HepG2 (cell line): ENCODE results near the gene CMTM1. TPM values are rescaled to one million over a fixed set of nuclear protein-coding genes. Genes with fewer than 3 reads are reported as not detected.

Experiments
- CREM ChIP-seq, 2 experiments: sonication (generic) in 1 of 2; formaldehyde crosslinking in 1 of 2; IDR thresholded peaks; 2 replicates each; pipeline versions ENCODE4 v1.4.0 to v1.6.1; 2016 to 2020; ENCODE audit warnings: antibody characterized with exemption in 1 of 2, mild to moderate bottlenecking in 1 of 2, missing genetic modification reagents in 1 of 2
- FOXA3 ChIP-seq: IDR thresholded peaks from 2 replicates; pipeline ENCODE4 v1.6.1; 2016; ENCODE audit warnings: missing genetic modification reagents, missing compliant biosample characterization
- FOXC1 ChIP-seq: sonication (generic); formaldehyde crosslinking; IDR thresholded peaks from 2 replicates; pipeline ENCODE4 v1.8.0; 2022; ENCODE audit warnings: mild to moderate bottlenecking, missing genetic modification reagents, borderline replicate concordance
- KDM3A ChIP-seq: IDR thresholded peaks from 2 replicates; pipeline ENCODE4 v1.6.1; 2018; ENCODE audit warnings: low read depth, missing compliant biosample characterization
- POGZ ChIP-seq: sonication (generic); formaldehyde crosslinking; IDR thresholded peaks from 2 replicates; pipeline ENCODE4 v1.4.0; 2020; ENCODE audit warnings: mild to moderate bottlenecking, missing genetic modification reagents
- POLR2AphosphoS5 ChIP-seq: IDR thresholded peaks from 2 replicates; pipeline ENCODE4 v1.6.1; 2012; ENCODE audit warnings: low read depth, low read length
- SNAPC2 ChIP-seq: sonication (generic); formaldehyde crosslinking; IDR thresholded peaks from 2 replicates; pipeline ENCODE4 v1.8.1; 2022; ENCODE audit warnings: mild to moderate bottlenecking, missing genetic modification reagents
- SOX13 ChIP-seq, 3 experiments: fragments of 450-650 bp in 1 of 3; sonication (generic) in 1 of 3; formaldehyde crosslinking in 1 of 3; IDR thresholded peaks in 2 of 3; conservative IDR thresholded peaks in 1 of 3; 2 replicates each; pipeline versions ENCODE4 v1.5.0 to v1.6.1; 2016 to 2020; ENCODE audit warnings: antibody characterized with exemption in 1 of 3, mild to moderate bottlenecking in 1 of 3, missing compliant biosample characterization in 1 of 3, missing genetic modification reagents in 1 of 3, moderate library complexity in 1 of 3
- SPEN ChIP-seq: sonication (generic); formaldehyde crosslinking; IDR thresholded peaks from 2 replicates; pipeline ENCODE4 v1.5.1; 2020; ENCODE audit warnings: low read depth, mild to moderate bottlenecking, missing genetic modification reagents
- SSRP1 ChIP-seq: IDR thresholded peaks from 2 replicates; pipeline ENCODE4 v1.6.1; 2016; ENCODE audit warnings: control low read depth
- SUZ12 ChIP-seq: fragments of 150-350 bp; IDR thresholded peaks from 2 replicates; pipeline ENCODE4 v1.6.1; 2014; ENCODE audit warnings: low read depth, low read length
- TBX2 ChIP-seq: sonication (generic); formaldehyde crosslinking; IDR thresholded peaks from 2 replicates; pipeline ENCODE4 v1.5.0; 2020; ENCODE audit warnings: missing genetic modification reagents, mild to moderate bottlenecking, borderline replicate concordance
- TEAD3 ChIP-seq: optimal IDR thresholded peaks from 2 replicates; pipeline ENCODE3; 2016; ENCODE audit warnings: borderline replicate concordance
- ZNF260 ChIP-seq: sonication (generic); formaldehyde crosslinking; IDR thresholded peaks from 2 replicates; pipeline ENCODE4 v1.4.0; 2020; ENCODE audit warnings: missing genetic modification reagents, low read depth, mild to moderate bottlenecking, borderline replicate concordance
- ZNF510 ChIP-seq: sonication (generic); formaldehyde crosslinking; IDR thresholded peaks from 2 replicates; pipeline ENCODE4 v1.4.0; 2020; ENCODE audit warnings: low read depth, mild to moderate bottlenecking, missing genetic modification reagents
- ZNF644 ChIP-seq: IDR thresholded peaks from 2 replicates; pipeline ENCODE4 v1.6.1; 2016; ENCODE audit warnings: low read depth
- ZNF652 ChIP-seq: IDR thresholded peaks from 2 replicates; pipeline ENCODE4 v1.6.1; 2016; ENCODE audit warnings: low read depth, borderline replicate concordance
- polyA plus RNA-seq, 8 experiments: library from polyadenylated mRNA; depleted of rRNA in 3 of 8; stranded (reverse) in 7 of 8; unstranded in 1 of 8; fragments of >200 nt; fragmentation: Illumina TruSeq in 4 of 8; extraction: Trizol in 4 of 8; gene quantifications; 2 replicates each; pipeline versions ENCODE4 v1.2.1 to v1.2.3, GENCODE V29; 2011 to 2016; ENCODE audit warnings: low read depth in 4 of 8, missing spikeins in 1 of 8, mixed read lengths in 1 of 8; ENCODE audit not compliant: insufficient read depth in 1 of 8
- total RNA-seq, 5 experiments: library from RNA; depleted of rRNA; stranded (reverse); fragments of >200 nt; fragmentation: Illumina TruSeq; extraction: Trizol; gene quantifications; 2 replicates each; pipeline ENCODE4 v1.2.3, GENCODE V29; 2016; ENCODE audit warnings: low read depth in 1 of 5
- TF ChIP-seq, protein P1 (sequence below): sonication (generic); formaldehyde crosslinking; IDR thresholded peaks from 2 replicates; pipeline ENCODE4 v1.9.0; 2021; ENCODE audit warnings: missing genetic modification reagents, borderline replicate concordance
- TF ChIP-seq, protein P2 (sequence below), 2 experiments: sonication (generic) in 1 of 2; formaldehyde crosslinking in 1 of 2; IDR thresholded peaks; 2 replicates each; pipeline versions ENCODE4 v1.4.0 to v1.6.1; 2018 to 2020; ENCODE audit warnings: missing genetic modification reagents in 2 of 2, borderline replicate concordance in 1 of 2, low read depth in 1 of 2, mild to moderate bottlenecking in 1 of 2, missing biosample characterization in 1 of 2
- TF ChIP-seq, protein P3 (sequence below): fragments of 450-650 bp; IDR thresholded peaks from 2 replicates; pipeline ENCODE4 v1.6.1; 2017
- TF ChIP-seq, protein P4 (sequence below): sonication (generic); formaldehyde crosslinking; IDR thresholded peaks from 2 replicates; pipeline ENCODE4 v1.4.0; 2020; ENCODE audit warnings: missing genetic modification reagents

CMTM1 gene
- total and polyA plus RNA-seq, 2 of the 13 experiments (the other 11 are each of a cell fraction or from before 2014, with no cell fraction given): 1.7 to 2.9 TPM

DNA sequence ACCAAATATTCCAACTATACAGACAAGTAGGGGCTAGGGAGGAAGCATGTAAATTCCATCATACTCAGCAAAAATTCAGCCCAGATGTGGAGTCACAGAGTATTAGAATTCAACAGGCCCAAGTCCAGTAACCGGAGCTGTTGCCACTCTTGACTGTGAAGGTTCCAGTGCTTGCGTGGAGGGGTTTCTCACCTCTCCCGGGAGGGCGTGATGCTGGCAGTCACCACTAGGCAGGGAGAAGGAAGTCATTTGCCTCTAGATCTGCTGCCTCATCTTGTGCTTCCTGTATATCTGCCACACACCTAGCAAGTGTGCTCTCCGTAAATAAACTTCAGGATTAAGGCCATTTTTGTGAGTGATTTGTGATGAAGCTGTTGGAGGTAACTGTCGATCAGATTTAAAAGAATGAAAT is 14.9 kb upstream of the CMTM1 start (continued):
- TF ChIP-seq, protein P1, sequence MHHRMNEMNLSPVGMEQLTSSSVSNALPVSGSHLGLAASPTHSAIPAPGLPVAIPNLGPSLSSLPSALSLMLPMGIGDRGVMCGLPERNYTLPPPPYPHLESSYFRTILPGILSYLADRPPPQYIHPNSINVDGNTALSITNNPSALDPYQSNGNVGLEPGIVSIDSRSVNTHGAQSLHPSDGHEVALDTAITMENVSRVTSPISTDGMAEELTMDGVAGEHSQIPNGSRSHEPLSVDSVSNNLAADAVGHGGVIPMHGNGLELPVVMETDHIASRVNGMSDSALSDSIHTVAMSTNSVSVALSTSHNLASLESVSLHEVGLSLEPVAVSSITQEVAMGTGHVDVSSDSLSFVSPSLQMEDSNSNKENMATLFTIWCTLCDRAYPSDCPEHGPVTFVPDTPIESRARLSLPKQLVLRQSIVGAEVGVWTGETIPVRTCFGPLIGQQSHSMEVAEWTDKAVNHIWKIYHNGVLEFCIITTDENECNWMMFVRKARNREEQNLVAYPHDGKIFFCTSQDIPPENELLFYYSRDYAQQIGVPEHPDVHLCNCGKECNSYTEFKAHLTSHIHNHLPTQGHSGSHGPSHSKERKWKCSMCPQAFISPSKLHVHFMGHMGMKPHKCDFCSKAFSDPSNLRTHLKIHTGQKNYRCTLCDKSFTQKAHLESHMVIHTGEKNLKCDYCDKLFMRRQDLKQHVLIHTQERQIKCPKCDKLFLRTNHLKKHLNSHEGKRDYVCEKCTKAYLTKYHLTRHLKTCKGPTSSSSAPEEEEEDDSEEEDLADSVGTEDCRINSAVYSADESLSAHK (CRISPR knock-in tag): no peak
- TF ChIP-seq POLR2AphosphoS5: peak; percentile 53
- no peak for TF ChIP-seq CREM (IDR thresholded peaks at IDR 0.05)
- no peak for TF ChIP-seq CREM (CRISPR knock-in tag; IDR thresholded peaks at IDR 0.05)
- TF ChIP-seq SPEN (CRISPR knock-in tag): peak; percentile 50
- TF ChIP-seq POGZ (CRISPR knock-in tag): no peak
- TF ChIP-seq, protein P2, sequence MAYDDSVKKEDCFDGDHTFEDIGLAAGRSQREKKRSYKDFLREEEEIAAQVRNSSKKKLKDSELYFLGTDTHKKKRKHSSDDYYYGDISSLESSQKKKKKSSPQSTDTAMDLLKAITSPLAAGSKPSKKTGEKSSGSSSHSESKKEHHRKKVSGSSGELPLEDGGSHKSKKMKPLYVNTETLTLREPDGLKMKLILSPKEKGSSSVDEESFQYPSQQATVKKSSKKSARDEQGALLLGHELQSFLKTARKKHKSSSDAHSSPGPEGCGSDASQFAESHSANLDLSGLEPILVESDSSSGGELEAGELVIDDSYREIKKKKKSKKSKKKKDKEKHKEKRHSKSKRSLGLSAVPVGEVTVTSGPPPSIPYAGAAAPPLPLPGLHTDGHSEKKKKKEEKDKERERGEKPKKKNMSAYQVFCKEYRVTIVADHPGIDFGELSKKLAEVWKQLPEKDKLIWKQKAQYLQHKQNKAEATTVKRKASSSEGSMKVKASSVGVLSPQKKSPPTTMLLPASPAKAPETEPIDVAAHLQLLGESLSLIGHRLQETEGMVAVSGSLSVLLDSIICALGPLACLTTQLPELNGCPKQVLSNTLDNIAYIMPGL (CRISPR knock-in tag; IDR thresholded peaks at IDR 0.05; ENCODE audit: borderline replicate concordance in 1 of 2, low read depth in 1 of 2): peak in 1 of 2 experiments; percentile 55; a peak in 2 of 4 replicates
- TF ChIP-seq TBX2 (CRISPR knock-in tag): peak; percentile 42; the same call in 1 of the 2 replicates
- TF ChIP-seq, protein P3, sequence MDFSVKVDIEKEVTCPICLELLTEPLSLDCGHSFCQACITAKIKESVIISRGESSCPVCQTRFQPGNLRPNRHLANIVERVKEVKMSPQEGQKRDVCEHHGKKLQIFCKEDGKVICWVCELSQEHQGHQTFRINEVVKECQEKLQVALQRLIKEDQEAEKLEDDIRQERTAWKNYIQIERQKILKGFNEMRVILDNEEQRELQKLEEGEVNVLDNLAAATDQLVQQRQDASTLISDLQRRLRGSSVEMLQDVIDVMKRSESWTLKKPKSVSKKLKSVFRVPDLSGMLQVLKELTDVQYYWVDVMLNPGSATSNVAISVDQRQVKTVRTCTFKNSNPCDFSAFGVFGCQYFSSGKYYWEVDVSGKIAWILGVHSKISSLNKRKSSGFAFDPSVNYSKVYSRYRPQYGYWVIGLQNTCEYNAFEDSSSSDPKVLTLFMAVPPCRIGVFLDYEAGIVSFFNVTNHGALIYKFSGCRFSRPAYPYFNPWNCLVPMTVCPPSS: no peak
- TF ChIP-seq SUZ12: no peak
- no peak for TF ChIP-seq ZNF260 (CRISPR knock-in tag)
- 0 out of 2 replicates have a peak, but pooled peaks have one; percentile 7 for TF ChIP-seq FOXA3 (CRISPR knock-in tag)
- TF ChIP-seq SSRP1 (CRISPR knock-in tag): no peak
- no peak for TF ChIP-seq FOXC1 (CRISPR knock-in tag)
- TF ChIP-seq, protein P4, sequence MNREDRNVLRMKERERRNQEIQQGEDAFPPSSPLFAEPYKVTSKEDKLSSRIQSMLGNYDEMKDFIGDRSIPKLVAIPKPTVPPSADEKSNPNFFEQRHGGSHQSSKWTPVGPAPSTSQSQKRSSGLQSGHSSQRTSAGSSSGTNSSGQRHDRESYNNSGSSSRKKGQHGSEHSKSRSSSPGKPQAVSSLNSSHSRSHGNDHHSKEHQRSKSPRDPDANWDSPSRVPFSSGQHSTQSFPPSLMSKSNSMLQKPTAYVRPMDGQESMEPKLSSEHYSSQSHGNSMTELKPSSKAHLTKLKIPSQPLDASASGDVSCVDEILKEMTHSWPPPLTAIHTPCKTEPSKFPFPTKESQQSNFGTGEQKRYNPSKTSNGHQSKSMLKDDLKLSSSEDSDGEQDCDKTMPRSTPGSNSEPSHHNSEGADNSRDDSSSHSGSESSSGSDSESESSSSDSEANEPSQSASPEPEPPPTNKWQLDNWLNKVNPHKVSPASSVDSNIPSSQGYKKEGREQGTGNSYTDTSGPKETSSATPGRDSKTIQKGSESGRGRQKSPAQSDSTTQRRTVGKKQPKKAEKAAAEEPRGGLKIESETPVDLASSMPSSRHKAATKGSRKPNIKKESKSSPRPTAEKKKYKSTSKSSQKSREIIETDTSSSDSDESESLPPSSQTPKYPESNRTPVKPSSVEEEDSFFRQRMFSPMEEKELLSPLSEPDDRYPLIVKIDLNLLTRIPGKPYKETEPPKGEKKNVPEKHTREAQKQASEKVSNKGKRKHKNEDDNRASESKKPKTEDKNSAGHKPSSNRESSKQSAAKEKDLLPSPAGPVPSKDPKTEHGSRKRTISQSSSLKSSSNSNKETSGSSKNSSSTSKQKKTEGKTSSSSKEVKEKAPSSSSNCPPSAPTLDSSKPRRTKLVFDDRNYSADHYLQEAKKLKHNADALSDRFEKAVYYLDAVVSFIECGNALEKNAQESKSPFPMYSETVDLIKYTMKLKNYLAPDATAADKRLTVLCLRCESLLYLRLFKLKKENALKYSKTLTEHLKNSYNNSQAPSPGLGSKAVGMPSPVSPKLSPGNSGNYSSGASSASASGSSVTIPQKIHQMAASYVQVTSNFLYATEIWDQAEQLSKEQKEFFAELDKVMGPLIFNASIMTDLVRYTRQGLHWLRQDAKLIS (CRISPR knock-in tag): no peak
- TF ChIP-seq KDM3A: no peak
- TF ChIP-seq ZNF652 (CRISPR knock-in tag): peak; percentile 5; the same call in 1 of the 2 replicates
- no peak for TF ChIP-seq SNAPC2 (CRISPR knock-in tag)
- TF ChIP-seq SOX13 (IDR thresholded peaks at IDR 0.05): no peak
- TF ChIP-seq SOX13 (CRISPR knock-in tag; conservative IDR thresholded peaks at IDR 0.05 in 1 of 2, IDR thresholded peaks at IDR 0.05 in 1 of 2): no peak
- 0 out of 2 replicates have a peak, but pooled peaks have one; percentile 32 for TF ChIP-seq ZNF510 (CRISPR knock-in tag)
- TF ChIP-seq ZNF644: peak; percentile 52; the same call in 1 of the 2 replicates
- TF ChIP-seq TEAD3 (CRISPR knock-in tag): peak; percentile 34
